Small intestine (tissue), 7 donors: ENCODE measurements around the gene PVRIG. TPM values are rescaled to one million over a fixed set of nuclear protein-coding genes. Genes with fewer than 3 reads are reported as not detected.
A peak's percentile ranks its signal among the peaks of the same experiment; 100 is the strongest.
"Not testable (repeated sequence)": the region's sequence is repeated elsewhere in the genome, so short reads cannot be mapped to it uniquely, and the experiment has no call there.

Experiments used
- DNase-seq, 2 donors: peaks; one replicate each; pipeline versions ENCODE4 v3.0.0 to v3.0.0-alpha.2; 2013
- FAIRE-seq: peaks from 2 replicates; lab custom pipeline; 2012; peaks lifted over from hg19 to GRCh38; lab: Jason Lieb, UNC
- H3K27ac ChIP-seq, 3 donors: one replicate each; pipeline ENCODE4 v1.5.1; 2013; ENCODE audit warnings: low read length in 2 of 3, mild to moderate bottlenecking in 2 of 3, control low read depth in 1 of 3, inconsistent platforms in 1 of 3, low read depth in 1 of 3, moderate library complexity in 1 of 3
- H3K27me3 ChIP-seq, 3 donors: one replicate each; pipeline ENCODE4 v1.6.1; 2013; ENCODE audit warnings: low read length in 3 of 3, inconsistent platforms in 1 of 3; ENCODE audit not compliant: control insufficient read depth in 3 of 3, insufficient read depth in 3 of 3
- H3K36me3 ChIP-seq, 3 donors: one replicate each; pipeline ENCODE4 v1.6.1; 2013; ENCODE audit warnings: low read length in 3 of 3, inconsistent platforms in 1 of 3, low read depth in 1 of 3, mild to moderate bottlenecking in 1 of 3, moderate library complexity in 1 of 3; ENCODE audit not compliant: control insufficient read depth in 3 of 3, insufficient read depth in 2 of 3
- H3K4me1 ChIP-seq, 3 donors: one replicate each; pipeline ENCODE4 v1.6.1; 2013; ENCODE audit warnings: low read length in 2 of 3, inconsistent platforms in 1 of 3, low read depth in 1 of 3, mild to moderate bottlenecking in 1 of 3, moderate library complexity in 1 of 3; ENCODE audit not compliant: control insufficient read depth in 3 of 3, insufficient read depth in 2 of 3
- H3K4me3 ChIP-seq, 3 donors: one replicate each; pipeline ENCODE4 v1.5.1; 2013; ENCODE audit warnings: low read length in 3 of 3, control low read depth in 1 of 3, inconsistent platforms in 1 of 3, low read depth in 1 of 3, mild to moderate bottlenecking in 1 of 3, moderate library complexity in 1 of 3
- H3K9me3 ChIP-seq, 2 donors: one replicate each; pipeline ENCODE4 v1.6.1; 2013; ENCODE audit warnings: low read depth in 1 of 2, low read length in 1 of 2; ENCODE audit not compliant: control insufficient read depth in 2 of 2, insufficient read depth in 1 of 2
- WGBS, 3 donors: extraction: QIAGEN DNeasy Blood & Tissue Kit; methylation state at CpG; one replicate each; pipeline ENCODE4 v1.1.7; 2013; 5-methylcytosine and 5-hydroxymethylcytosine counted together
- polyA plus RNA-seq, 4 donors: library from polyadenylated mRNA; stranded (reverse) in 3 of 4; unstranded in 1 of 4; fragments of 200-250 nt in 3 of 4; fragments of 120-200 nt in 1 of 4; gene quantifications; one replicate each; pipeline versions ENCODE4 v1.2.1 to v1.2.3, GENCODE V29; 2013
- donor health status: healthy with polysubstance abuse.
- donor health status: control.
- donor health status: control.
- donor health status: Bipolar disorder and iron deficiency.
- donor health status: healthy.

Gene PVRIG
- polyA plus RNA-seq, 4 donors = 0.45 to 1.2 (median 0.91) TPM

DNA sequence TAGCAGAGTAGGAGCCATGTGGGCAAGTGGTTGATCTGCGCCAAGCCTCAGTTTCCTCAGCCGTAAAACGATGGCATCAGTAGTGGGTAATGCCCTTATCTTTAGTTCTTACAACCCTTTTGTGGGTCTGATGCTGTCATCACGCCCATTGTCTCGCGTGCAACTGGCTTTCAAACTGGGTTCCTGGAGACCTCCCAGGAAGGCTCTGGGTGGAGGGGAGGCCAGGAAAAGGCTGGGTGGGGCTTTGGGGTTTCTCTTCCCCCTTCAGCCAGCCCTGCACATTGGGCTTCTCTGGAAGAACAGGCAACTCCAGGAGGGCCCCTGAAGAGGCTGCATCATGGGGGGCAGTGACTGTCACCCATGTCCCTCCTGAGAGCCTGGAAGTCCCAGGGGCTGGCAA lies 5.1 kb downstream of the PVRIG start:
- DNase-seq, FAIRE-seq, H3K27ac ChIP-seq, H3K9me3 ChIP-seq, H3K4me1 ChIP-seq, H3K27me3 ChIP-seq, H3K4me3 ChIP-seq: not testable (repeated sequence)
- H3K36me3 ChIP-seq = peaks cover 0 to 48% (median 0%) of the 10 kb centered on the region in 3 donors
- WGBS, 3 donors = 84 to 89% (median 87%) methylated on average over 6 of the region's 6 CpGs

DNA sequence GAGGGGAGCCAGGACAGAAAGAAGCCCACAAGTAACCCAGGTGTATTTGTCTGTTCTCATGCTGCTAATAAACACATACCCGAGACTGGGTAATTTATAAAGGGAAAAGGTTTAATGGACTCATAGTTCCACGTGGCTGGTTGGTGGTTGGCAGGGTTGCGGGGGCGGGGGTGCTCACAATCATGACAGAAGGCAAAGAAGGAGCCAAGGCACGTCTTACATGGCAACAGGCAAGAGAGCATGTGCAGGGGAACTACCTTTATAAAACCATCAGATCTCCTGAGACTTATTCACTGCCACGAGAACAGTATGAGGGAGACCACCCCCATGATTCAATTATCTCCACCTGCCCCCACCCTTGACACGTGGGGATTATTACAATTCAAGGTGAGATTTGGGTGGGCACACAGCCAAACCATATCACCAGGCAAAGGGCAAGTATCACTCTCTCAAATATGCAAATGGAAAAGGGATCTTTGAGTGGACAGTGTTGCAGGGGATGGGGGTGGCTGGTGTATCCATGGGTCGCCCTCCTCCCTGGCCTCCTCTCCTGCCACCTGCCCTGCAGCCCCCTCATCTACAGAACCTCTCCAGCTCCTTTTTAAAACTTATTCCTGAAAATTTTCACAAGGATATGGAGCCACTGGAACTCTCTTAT lies 15.0 kb downstream of the PVRIG start:
- H3K9me3 ChIP-seq, FAIRE-seq, H3K27me3 ChIP-seq, H3K27ac ChIP-seq, H3K4me1 ChIP-seq, DNase-seq, H3K4me3 ChIP-seq: not testable (repeated sequence)
- WGBS, 3 donors = 63 to 76% (median 68%) methylated on average over 8 of the region's 8 CpGs
- peaks cover 0 to 26% (median 0%) of the 10 kb centered on the region in 3 donors for H3K36me3 ChIP-seq

DNA sequence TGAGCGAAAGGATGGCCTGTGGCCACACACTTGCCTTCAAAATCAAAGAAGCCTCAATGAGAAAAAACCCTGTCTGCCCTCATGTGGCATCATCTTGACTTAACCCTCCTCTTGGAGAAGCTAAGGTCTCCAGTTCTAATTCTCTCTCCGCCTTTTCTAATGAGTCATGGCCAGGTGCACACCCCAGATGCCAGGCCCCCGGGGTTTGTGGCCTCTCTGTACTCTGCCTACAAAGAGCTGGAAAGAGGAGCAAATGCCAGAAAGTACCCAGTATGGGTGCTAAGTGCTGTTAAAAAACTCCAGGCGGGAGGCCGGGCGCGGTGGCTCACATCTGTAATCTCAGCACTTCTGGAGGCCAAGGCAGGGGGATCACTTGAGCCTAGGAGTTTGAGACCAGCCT lies 20.2 kb downstream of the PVRIG start:
- DNase-seq, H3K4me3 ChIP-seq, H3K36me3 ChIP-seq, FAIRE-seq, H3K4me1 ChIP-seq, H3K9me3 ChIP-seq, H3K27me3 ChIP-seq, H3K27ac ChIP-seq: not testable (repeated sequence)
- WGBS, 3 donors = 85 to 90% (median 88%) methylated on average over 7 of the region's 7 CpGs

DNA sequence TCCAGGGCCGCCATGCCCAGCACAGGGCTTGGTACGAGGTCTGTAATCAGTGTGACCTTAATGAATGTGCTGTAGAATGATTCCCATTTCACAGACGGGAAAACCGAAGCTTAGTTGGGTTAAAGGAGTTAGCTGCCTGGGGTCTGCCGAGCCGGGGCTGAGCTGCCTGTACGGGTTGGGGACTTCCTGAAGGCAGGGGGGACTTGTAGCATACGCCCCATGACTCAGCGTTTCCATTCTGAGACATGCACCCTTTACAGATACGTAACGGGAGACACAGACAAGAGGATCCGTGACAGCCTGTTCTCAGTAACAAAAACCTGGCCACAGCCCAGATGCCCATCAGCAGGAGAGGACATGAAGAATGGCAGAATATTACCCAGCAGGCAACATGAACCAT lies 23.6 kb downstream of the PVRIG start:
- not testable (repeated sequence) for FAIRE-seq, H3K4me1 ChIP-seq
- 75 to 82% (median 75%) methylated on average over 10 to 12 of the region's 12 CpGs for WGBS, 3 donors

DNA sequence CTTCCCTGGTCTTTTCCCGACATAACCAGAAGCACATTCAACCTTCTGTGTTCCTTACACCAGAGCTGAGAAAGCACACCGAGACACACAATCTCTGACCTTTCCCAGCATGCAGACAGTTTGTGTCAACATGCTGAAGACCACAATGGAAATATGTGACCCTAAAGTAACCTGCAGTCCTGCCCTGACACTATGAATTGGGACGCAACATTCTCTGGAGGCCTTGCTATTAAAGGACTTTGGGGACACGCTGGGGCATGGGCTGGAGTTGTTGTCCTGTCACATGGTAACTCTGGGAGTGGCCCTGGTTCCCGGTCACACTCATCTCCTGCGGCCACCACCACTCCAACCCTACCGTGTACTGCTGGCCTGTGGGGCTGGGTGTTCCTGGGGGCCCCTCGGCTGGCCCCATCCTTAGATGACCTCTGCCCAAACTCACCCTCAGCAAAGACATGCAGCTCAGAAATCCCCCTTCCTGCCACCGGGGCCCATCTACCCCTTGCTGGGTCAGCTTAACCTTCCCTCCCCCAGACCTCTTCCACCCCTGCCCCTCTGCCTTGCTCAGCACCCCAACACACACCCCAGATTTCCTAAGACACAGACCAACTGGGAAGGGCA lies 25.3 kb downstream of the PVRIG start:
- not testable (repeated sequence) for H3K4me3 ChIP-seq, H3K9me3 ChIP-seq, FAIRE-seq, H3K27ac ChIP-seq, H3K27me3 ChIP-seq, H3K4me1 ChIP-seq, DNase-seq, H3K36me3 ChIP-seq
- WGBS, 3 donors = 68 to 81% (median 73%) methylated on average over 9 of the region's 9 CpGs

More for the DNA sequence above, 23.6 kb downstream of the PVRIG start:
- H3K27me3 ChIP-seq, H3K27ac ChIP-seq, H3K9me3 ChIP-seq, H3K4me3 ChIP-seq, H3K36me3 ChIP-seq, DNase-seq: not testable (repeated sequence)

DNA sequence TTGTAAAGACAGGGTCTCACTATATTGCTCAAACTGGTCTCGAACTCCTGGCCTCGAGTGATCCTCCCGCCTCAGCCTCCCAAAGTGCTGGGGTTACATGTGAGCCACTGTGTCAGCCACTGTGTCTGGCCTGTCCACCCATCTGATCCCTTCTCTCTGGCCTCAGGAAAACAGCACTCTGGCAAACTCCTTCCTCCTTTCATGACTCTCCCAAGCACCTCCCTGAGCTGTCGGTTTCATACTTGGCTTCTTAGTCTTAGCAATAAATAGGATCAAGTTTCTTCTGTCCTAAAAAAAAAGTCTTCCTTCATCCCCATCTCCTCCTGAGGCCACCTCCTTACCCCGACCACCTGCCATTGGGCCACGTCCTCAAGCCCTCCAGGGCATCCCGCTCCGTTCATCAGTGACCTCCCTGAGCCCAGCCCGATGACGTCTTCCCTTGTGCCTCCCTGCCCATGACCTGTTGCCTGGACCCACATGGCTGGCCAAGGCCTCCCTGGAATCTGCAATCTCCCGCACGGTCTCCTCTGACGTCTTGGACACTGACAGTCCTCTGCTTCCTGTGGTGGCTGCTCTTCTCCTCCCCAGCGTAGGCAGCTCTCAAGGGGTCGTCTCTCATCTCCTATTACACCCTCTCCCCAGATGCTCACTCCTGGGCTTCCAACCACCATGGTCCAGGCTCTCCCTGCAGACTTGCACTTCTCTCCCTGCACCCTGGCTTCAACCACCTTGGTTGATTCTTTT lies 26.5 kb downstream of the PVRIG start:
- not testable (repeated sequence) for H3K4me1 ChIP-seq, H3K4me3 ChIP-seq, H3K27ac ChIP-seq, H3K27me3 ChIP-seq, DNase-seq, H3K9me3 ChIP-seq, FAIRE-seq, H3K36me3 ChIP-seq
- WGBS, 3 donors = 83 to 95% (median 88%) methylated on average over 15 of the region's 15 CpGs

DNA sequence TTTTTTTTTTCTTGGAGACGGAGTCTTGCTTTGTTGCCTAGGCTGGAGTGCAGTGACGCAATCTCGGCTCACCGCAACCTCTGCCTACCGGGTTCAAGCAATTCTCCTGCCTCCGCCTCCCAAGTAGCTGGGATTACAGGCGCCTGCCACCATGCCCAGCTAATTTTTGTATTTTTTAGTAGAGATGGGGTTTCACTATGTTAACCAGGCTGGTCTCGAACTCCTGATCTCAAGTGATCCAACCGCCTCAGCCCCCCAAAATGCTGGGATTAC lies 27.1 kb downstream of the PVRIG start:
- FAIRE-seq, H3K4me3 ChIP-seq, H3K4me1 ChIP-seq: not testable (repeated sequence)

DNA sequence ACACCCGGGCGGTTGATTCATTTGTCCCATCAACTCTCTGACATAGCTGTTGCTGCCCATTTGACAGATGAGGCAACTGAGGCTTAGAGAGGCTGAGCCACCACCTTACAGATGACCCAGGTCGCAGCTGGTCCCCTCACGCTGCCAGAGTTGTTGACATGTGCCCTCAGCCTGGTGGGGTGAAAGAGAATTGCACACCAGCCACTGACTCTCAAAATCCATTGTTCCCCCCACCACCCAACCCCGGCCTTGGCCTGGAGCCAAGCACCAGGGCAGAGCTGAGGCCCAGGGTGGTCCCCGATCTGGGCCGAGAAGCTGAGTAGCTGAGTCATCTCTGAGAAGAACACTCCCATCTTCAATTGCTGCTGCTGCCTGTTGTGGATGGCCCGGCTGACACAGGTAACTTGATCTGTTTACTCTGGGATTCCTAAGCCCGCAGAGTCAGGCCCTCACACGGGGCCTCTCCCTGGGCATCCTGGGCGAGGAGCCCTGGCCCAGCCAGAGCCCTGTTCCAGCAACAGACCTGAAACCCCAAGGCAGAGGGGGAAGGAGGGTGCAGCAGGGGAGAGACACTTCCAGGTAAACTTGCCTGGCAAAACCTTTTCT lies 27.5 kb downstream of the PVRIG start:
- Histone ChIP-seq H3K4me1 (peaks cover 0 to 6% (median 0%) of the 10 kb centered on the region in 3 donors), H3K27ac (no peak overlapping the region), H3K4me3 (no peak overlapping the region), H3K36me3 (peaks cover 0 to 2% (median 0%) of the 10 kb centered on the region in 3 donors), H3K9me3 (no peaks in the 10 kb centered on the region), H3K27me3 (no peaks in the 10 kb centered on the region)
- 36 to 57% (median 45%) methylated on average over 11 of the region's 11 CpGs for WGBS, 3 donors
- FAIRE-seq = no peak
- DNase-seq = peak; percentile 20 to 62

More for the DNA sequence above, 27.1 kb downstream of the PVRIG start:
- H3K27ac ChIP-seq, H3K9me3 ChIP-seq, DNase-seq, H3K36me3 ChIP-seq, H3K27me3 ChIP-seq: not testable (repeated sequence)
- WGBS, 3 donors = 94 to 95% (median 95%) methylated on average over 9 of the region's 9 CpGs
